ENCODE results near the gene SOX5. TPM values are rescaled to one million over a fixed set of nuclear protein-coding genes. Genes with fewer than 3 reads are reported as not detected.

SOX5 gene
- total and polyA plus RNA-seq, 12 donors = 0.17 to 4.3 (median 2.4) TPM

- TF ChIP-seq CTCF (IDR thresholded peaks at IDR 0.05) = no peak
- WGBS, 2 donors = 79 to 83% methylated on average over 3 of the region's 3 CpGs
- no peaks in the 10 kb centered on the region for H3K4me1 ChIP-seq
- DNase-seq = no peak
- H3K27me3 ChIP-seq = no peaks in the 10 kb centered on the region
- no peaks in the 10 kb centered on the region for H3K36me3 ChIP-seq
- no peak overlapping the region for H3K4me3 ChIP-seq
- peaks cover 0 to 27% (median 3%) of the 10 kb centered on the region in 11 donors for H3K9me3 ChIP-seq
- no peak overlapping the region for H3K27ac ChIP-seq
- no peak for ATAC-seq
- intact Hi-C loops (cut with DNase I) = no loop called here
Measured at GRCh38 chr12:23862701-23863100, 86.8 kb downstream of the SOX5 start.

GRCh38 chr12:23860019-23860418 is 89.5 kb downstream of the SOX5 start:
- no peak for TF ChIP-seq CTCF (IDR thresholded peaks at IDR 0.05)
- Histone ChIP-seq H3K27me3 (no peaks in the 10 kb centered on the region), H3K27ac (no peak overlapping the region), H3K4me3 (no peak overlapping the region), H3K9me3 (peaks cover 0 to 25% (median 3%) of the 10 kb centered on the region in 11 donors), H3K4me1 (no peaks in the 10 kb centered on the region), H3K36me3 (no peaks in the 10 kb centered on the region)
- ATAC-seq (no peak), DNase-seq (no peak)
- 75 to 84% methylated on average over 1 of the region's 1 CpG for WGBS, 2 donors
- intact Hi-C loops (cut with DNase I) = no loop called here

GRCh38 chr12:23857178-23857577 is 92.3 kb downstream of the SOX5 start:
- Histone ChIP-seq H3K36me3 (no peaks in the 10 kb centered on the region), H3K4me1 (no peaks in the 10 kb centered on the region), H3K27me3 (no peaks in the 10 kb centered on the region), H3K27ac (no peak overlapping the region), H3K4me3 (no peak overlapping the region), H3K9me3 (peaks cover 0 to 24% (median 3%) of the 10 kb centered on the region in 11 donors)
- intact Hi-C loops (cut with DNase I) = no loop called here
- no peak for DNase-seq
- ATAC-seq = no peak
- TF ChIP-seq CTCF (IDR thresholded peaks at IDR 0.05) = no peak

GRCh38 chr12:23855813-23856212 is 93.7 kb downstream of the SOX5 start:
- peaks cover 0 to 24% (median 3%) of the 10 kb centered on the region in 11 donors for H3K9me3 ChIP-seq
- H3K4me1 ChIP-seq = no peaks in the 10 kb centered on the region
- 70% methylated on average over 4 of the region's 4 CpGs for WGBS, 2 donors
- TF ChIP-seq CTCF (IDR thresholded peaks at IDR 0.05) = no peak
- intact Hi-C loops (cut with DNase I) = no loop called here
- H3K27me3 ChIP-seq = no peaks in the 10 kb centered on the region
- H3K4me3 ChIP-seq = no peak overlapping the region
- ATAC-seq = no peak
- DNase-seq = no peak
- no peak overlapping the region for H3K27ac ChIP-seq
- H3K36me3 ChIP-seq = no peaks in the 10 kb centered on the region

- no peak for DNase-seq
- Histone ChIP-seq H3K27me3 (no peaks in the 10 kb centered on the region), H3K27ac (no peak overlapping the region), H3K9me3 (peaks cover 0 to 14% (median 3%) of the 10 kb centered on the region in 11 donors), H3K4me1 (no peaks in the 10 kb centered on the region), H3K4me3 (no peak overlapping the region), H3K36me3 (no peaks in the 10 kb centered on the region)
- no peak for ATAC-seq
- intact Hi-C loops (cut with DNase I) = no loop called here
- TF ChIP-seq CTCF (IDR thresholded peaks at IDR 0.05) = no peak
Measured at GRCh38 chr12:23854598-23854997, 94.9 kb downstream of the SOX5 start.

Data from heart right ventricle (tissue), 16 donors.